Measurements from ENCODE around the gene KHDRBS1.
"Not testable (repeated sequence)": the region's sequence is repeated elsewhere in the genome, so short reads cannot be mapped to it uniquely, and the experiment has no call there.

KHDRBS1 gene

GRCh38 chr1:31995263-31995662 lies 18.4 kb upstream of the KHDRBS1 start:
- Histone ChIP-seq H4K20me1 (ENCODE audit: insufficient read depth, low read length, poor library complexity, severe bottlenecking) (no peaks in the 10 kb centered on the region), H3K4me1 (ENCODE audit: insufficient read depth, low read length, poor library complexity, severe bottlenecking) (no peaks in the 10 kb centered on the region), H3K9me2 (replicated peaks; ENCODE audit: low read depth, low read length) (no peaks in the 10 kb centered on the region), H3K4me2 (ENCODE audit: low read depth, low read length, poor library complexity, severe bottlenecking) (no peak overlapping the region), H3K4me3 (ENCODE audit: low read length, poor library complexity, severe bottlenecking) (no peak overlapping the region), H2AFZ (ENCODE audit: low read length) (no peak overlapping the region), H3F3A (ENCODE audit: low read depth) (no peaks in the 10 kb centered on the region), H3K36me3 (ENCODE audit: insufficient read depth, low read length) (no peaks in the 10 kb centered on the region), H3K79me2 (ENCODE audit: insufficient read depth, low read length) (no peaks in the 10 kb centered on the region), H3K27me3 (ENCODE audit: insufficient read depth, low read length, poor library complexity, severe bottlenecking) (no peaks in the 10 kb centered on the region), H3K9me3 (ENCODE audit: insufficient read depth, low read depth, low read length) (no peaks in the 10 kb centered on the region), H3K9ac (ENCODE audit: low read depth, low read length, poor library complexity, severe bottlenecking) (no peak overlapping the region)
- no peak for TF ChIP-seq CTCF (conservative IDR thresholded peaks at IDR 0.05; ENCODE audit: low read length)
- TF ChIP-seq EZH2phosphoT487 (IDR thresholded peaks at IDR 0.05; ENCODE audit: borderline replicate concordance): no peak

GRCh38 chr1:31996121-31996520 lies 17.5 kb upstream of the KHDRBS1 start:
- not testable (repeated sequence) for H3K9me3 ChIP-seq (ENCODE audit: insufficient read depth, low read depth, low read length); H3K9ac ChIP-seq (ENCODE audit: low read depth, low read length, poor library complexity, severe bottlenecking); H3K9me2 ChIP-seq (replicated peaks; ENCODE audit: low read depth, low read length); H3K4me3 ChIP-seq (ENCODE audit: low read length, poor library complexity, severe bottlenecking); H3K4me1 ChIP-seq (ENCODE audit: insufficient read depth, low read length, poor library complexity, severe bottlenecking); H3K36me3 ChIP-seq (ENCODE audit: insufficient read depth, low read length); H2AFZ ChIP-seq (ENCODE audit: low read length); H3K4me2 ChIP-seq (ENCODE audit: low read depth, low read length, poor library complexity, severe bottlenecking); H4K20me1 ChIP-seq (ENCODE audit: insufficient read depth, low read length, poor library complexity, severe bottlenecking); H3K79me2 ChIP-seq (ENCODE audit: insufficient read depth, low read length); H3F3A ChIP-seq (ENCODE audit: low read depth); H3K27me3 ChIP-seq (ENCODE audit: insufficient read depth, low read length, poor library complexity, severe bottlenecking)

- Histone ChIP-seq H3K9me2 (replicated peaks; ENCODE audit: low read depth, low read length) (no peaks in the 10 kb centered on the region), H3K36me3 (ENCODE audit: insufficient read depth, low read length) (no peaks in the 10 kb centered on the region), H2AFZ (ENCODE audit: low read length) (no peak overlapping the region), H3K4me1 (ENCODE audit: insufficient read depth, low read length, poor library complexity, severe bottlenecking) (peaks cover 4% of the 10 kb centered on the region), H3F3A (ENCODE audit: low read depth) (no peaks in the 10 kb centered on the region), H3K27me3 (ENCODE audit: insufficient read depth, low read length, poor library complexity, severe bottlenecking) (no peaks in the 10 kb centered on the region), H3K4me3 (ENCODE audit: low read length, poor library complexity, severe bottlenecking) (no peak overlapping the region), H3K79me2 (ENCODE audit: insufficient read depth, low read length) (no peaks in the 10 kb centered on the region), H4K20me1 (ENCODE audit: insufficient read depth, low read length, poor library complexity, severe bottlenecking) (no peaks in the 10 kb centered on the region), H3K9ac (ENCODE audit: low read depth, low read length, poor library complexity, severe bottlenecking) (no peak overlapping the region), H3K4me2 (ENCODE audit: low read depth, low read length, poor library complexity, severe bottlenecking) (no peak overlapping the region), H3K9me3 (ENCODE audit: insufficient read depth, low read depth, low read length) (no peaks in the 10 kb centered on the region)
- no peak for TF ChIP-seq EZH2phosphoT487 (IDR thresholded peaks at IDR 0.05; ENCODE audit: borderline replicate concordance)
- TF ChIP-seq CTCF (conservative IDR thresholded peaks at IDR 0.05; ENCODE audit: low read length): no peak
These were observed 11.8 kb upstream of the KHDRBS1 start for GRCh38 chr1:32001863-32002262.

GRCh38 chr1:32002285-32002684 lies 11.4 kb upstream of the KHDRBS1 start:
- H3K4me1 ChIP-seq (ENCODE audit: insufficient read depth, low read length, poor library complexity, severe bottlenecking); H3K27me3 ChIP-seq (ENCODE audit: insufficient read depth, low read length, poor library complexity, severe bottlenecking); H3K9ac ChIP-seq (ENCODE audit: low read depth, low read length, poor library complexity, severe bottlenecking); H3K4me3 ChIP-seq (ENCODE audit: low read length, poor library complexity, severe bottlenecking); H3K4me2 ChIP-seq (ENCODE audit: low read depth, low read length, poor library complexity, severe bottlenecking); H3F3A ChIP-seq (ENCODE audit: low read depth); H3K36me3 ChIP-seq (ENCODE audit: insufficient read depth, low read length); H3K9me2 ChIP-seq (replicated peaks; ENCODE audit: low read depth, low read length); H3K79me2 ChIP-seq (ENCODE audit: insufficient read depth, low read length); H3K9me3 ChIP-seq (ENCODE audit: insufficient read depth, low read depth, low read length); H2AFZ ChIP-seq (ENCODE audit: low read length); H4K20me1 ChIP-seq (ENCODE audit: insufficient read depth, low read length, poor library complexity, severe bottlenecking): not testable (repeated sequence)

Measured in Loucy (cell line).